Measurements from ENCODE around the gene AMH. TPM values are rescaled to one million over a fixed set of nuclear protein-coding genes. Genes with fewer than 3 reads are reported as not detected.
A peak's percentile ranks its signal among the peaks of the same experiment; 100 is the strongest.

Gene AMH
- total and polyA plus RNA-seq, 4 experiments from 2014 or later: 7.5 to 12.7 TPM; not detected in 2

DNA sequence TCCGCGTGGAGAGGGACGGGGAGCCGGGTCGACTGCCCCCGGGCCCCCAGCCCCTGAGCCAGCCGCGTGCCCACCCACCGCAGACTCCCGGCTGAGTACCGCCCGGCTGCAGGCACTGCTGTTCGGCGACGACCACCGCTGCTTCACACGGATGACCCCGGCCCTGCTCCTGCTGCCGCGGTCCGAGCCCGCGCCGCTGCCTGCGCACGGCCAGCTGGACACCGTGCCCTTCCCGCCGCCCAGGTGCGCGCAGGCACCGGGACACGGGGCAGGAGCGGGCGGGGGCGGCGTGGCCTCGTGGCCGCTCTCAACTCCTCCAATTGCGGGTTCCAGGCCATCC is 1.6 kb downstream of the AMH start:
- CTCF ChIA-PET (ENCODE audit: partially characterized antibody): interaction anchor here (2.5 kb wide), 1 partner anchor 11 kb away, joined by 10 read pairs; no protein-coding TSS in a partner anchor
- Histone ChIP-seq H3K27me3 (ENCODE audit: insufficient read depth, low read length) (peaks cover 4% of the 10 kb centered on the region), H3K36me3 (ENCODE audit: insufficient read depth, low read length) (peaks cover 24% of the 10 kb centered on the region), H3K27ac (ENCODE audit: low read depth, low read length) (no peak overlapping the region), H3K4me1 (ENCODE audit: insufficient read depth, low read length) (peaks cover 31% of the 10 kb centered on the region), H3K4me3 (ENCODE audit: low read length in 2 of 2) (no peak overlapping the region), H3K9me3 (ENCODE audit: control insufficient read depth in 1 of 2, low read length in 2 of 2) (no peaks in the 10 kb centered on the region)
- POLR2A ChIA-PET (ENCODE audit: partially characterized antibody): interaction anchor here (1.0 to 16.7 kb wide), 5 partner anchors 7 to 44 kb away, joined by 3 to 325 read pairs (median 24); partner anchors contain the start of genes PLEKHJ1 and SF3A2
- no peak overlapping the region for H3K4me3 Mint-ChIP-seq
- no peaks in the 10 kb centered on the region for H3K27me3 Mint-ChIP-seq
- H3K9me3 Mint-ChIP-seq: no peaks in the 10 kb centered on the region
- H3K4me1 Mint-ChIP-seq: peaks cover 0 to 8% (median 4%) of the 10 kb centered on the region in 4 donors
- intact Hi-C loops (cut with micrococcal nuclease): no loop called here
- no peak for DNase-seq
- H3K27ac Mint-ChIP-seq: no peak overlapping the region
- H3K36me3 Mint-ChIP-seq: peaks cover 8 to 11% of the 10 kb centered on the region in 2 donors

DNA sequence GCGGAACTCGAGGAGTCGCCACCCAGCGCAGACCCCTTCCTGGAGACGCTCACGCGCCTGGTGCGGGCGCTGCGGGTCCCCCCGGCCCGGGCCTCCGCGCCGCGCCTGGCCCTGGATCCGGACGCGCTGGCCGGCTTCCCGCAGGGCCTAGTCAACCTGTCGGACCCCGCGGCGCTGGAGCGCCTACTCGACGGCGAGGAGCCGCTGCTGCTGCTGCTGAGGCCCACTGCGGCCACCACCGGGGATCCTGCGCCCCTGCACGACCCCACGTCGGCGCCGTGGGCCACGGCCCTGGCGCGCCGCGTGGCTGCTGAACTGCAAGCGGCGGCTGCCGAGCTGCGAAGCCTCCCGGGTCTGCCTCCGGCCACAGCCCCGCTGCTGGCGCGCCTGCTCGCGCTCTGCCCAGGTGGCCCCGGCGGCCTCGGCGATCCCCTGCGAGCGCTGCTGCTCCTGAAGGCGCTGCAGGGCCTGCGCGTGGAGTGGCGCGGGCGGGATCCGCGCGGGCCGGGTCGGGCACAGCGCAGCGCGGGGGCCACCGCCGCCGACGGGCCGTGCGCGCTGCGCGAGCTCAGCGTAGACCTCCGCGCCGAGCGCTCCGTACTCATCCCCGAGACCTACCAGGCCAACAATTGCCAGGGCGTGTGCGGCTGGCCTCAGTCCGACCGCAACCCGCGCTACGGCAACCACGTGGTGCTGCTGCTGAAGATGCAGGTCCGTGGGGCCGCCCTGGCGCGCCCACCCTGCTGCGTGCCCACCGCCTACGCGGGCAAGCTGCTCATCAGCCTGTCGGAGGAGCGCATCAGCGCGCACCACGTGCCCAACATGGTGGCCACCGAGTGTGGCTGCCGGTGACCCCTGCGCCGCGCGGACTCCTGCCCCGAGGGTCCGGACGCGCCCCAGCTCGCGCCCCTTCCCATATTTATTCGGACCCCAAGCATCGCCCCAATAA is 2.3 kb downstream of the AMH start:
- CTCF ChIA-PET (ENCODE audit: partially characterized antibody): interaction anchor here (1.0 to 1.5 kb wide), 3 partner anchors 11 to 21 kb away, joined by 3 to 4 read pairs (median 4); no protein-coding TSS in a partner anchor
- peak overlapping the region; percentile 29 to 52 for H3K4me3 ChIP-seq (ENCODE audit: low read length in 2 of 2)

DNA sequence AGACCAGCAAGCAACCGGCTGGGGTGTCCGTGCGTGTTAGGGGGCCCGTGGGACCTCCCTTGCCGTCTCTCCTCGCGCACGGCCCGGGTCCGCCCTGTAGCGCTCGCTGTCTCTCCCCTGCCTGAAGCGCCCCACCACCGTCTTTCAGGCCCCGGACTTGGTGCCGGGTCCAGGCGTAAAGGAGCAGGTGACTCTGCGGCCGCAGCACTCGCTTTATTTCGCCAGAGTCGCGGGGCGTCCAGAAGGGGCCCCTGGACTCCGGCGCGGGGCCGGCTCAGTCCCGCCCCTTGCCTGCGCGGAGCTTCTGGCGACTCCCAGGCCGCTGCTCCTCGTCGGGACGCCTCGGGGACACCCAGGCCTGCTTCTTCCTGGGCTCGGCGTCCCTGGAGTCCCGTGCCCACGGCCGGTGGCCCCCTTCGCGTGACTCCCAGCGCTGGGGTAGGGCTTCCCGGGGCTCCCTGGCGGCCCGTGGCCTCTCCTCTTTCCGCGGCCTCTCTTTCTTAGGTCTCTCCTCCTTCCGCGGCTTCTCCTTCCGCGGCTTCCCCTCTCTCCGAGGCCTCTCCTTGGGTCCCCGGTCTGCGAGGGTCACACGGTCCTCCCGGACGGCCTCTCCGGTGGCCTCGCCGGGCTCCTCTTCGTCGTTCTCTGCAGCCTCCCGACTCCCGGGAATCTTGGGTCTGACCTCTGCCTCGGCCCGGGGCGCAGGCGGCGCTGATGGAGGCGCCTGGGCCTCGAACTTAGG is 3.1 kb downstream of the AMH start:
- no peaks in the 10 kb centered on the region for H3K9me3 Mint-ChIP-seq
- peak overlapping the region in 2 of 7 donors; percentile 35 to 55 for H3K27ac Mint-ChIP-seq
- peak overlapping the region; percentile 29 to 52 for H3K4me3 ChIP-seq (ENCODE audit: low read length in 2 of 2)
- peaks cover 0 to 16% (median 8%) of the 10 kb centered on the region in 4 donors for H3K4me1 Mint-ChIP-seq
- ChIA-PET CTCF (ENCODE audit: partially characterized antibody) (interaction anchor here (0.7 to 2.9 kb wide), 7 partner anchors 10 to 23 kb away, joined by 3 to 19 read pairs (median 3); no protein-coding TSS in a partner anchor), POLR2A (ENCODE audit: partially characterized antibody) (interaction anchor here (0.5 to 16.7 kb wide), 6 partner anchors 10 to 197 kb away, joined by 3 to 325 read pairs (median 14); partner anchors contain the start of genes PLEKHJ1 and SF3A2)
- peaks cover 4% of the 10 kb centered on the region for H3K27me3 ChIP-seq (ENCODE audit: insufficient read depth, low read length)
- peaks cover 0 to 7% of the 10 kb centered on the region in 2 donors for H3K36me3 Mint-ChIP-seq
- H3K27me3 Mint-ChIP-seq: no peaks in the 10 kb centered on the region
- H3K27ac ChIP-seq (ENCODE audit: low read depth, low read length): no peak overlapping the region
- peaks cover 36% of the 10 kb centered on the region for H3K4me1 ChIP-seq (ENCODE audit: insufficient read depth, low read length)
- intact Hi-C loops (cut with micrococcal nuclease): loop anchor here (2.0 kb wide), 1 partner anchor 17 kb away; no protein-coding TSS in a partner anchor
- DNase-seq: no peak
- H3K36me3 ChIP-seq (ENCODE audit: insufficient read depth, low read length): peaks cover 9% of the 10 kb centered on the region
- peak overlapping the region; percentile 51 to 84 (median 75) for H3K4me3 Mint-ChIP-seq
- no peaks in the 10 kb centered on the region for H3K9me3 ChIP-seq (ENCODE audit: control insufficient read depth in 1 of 2, low read length in 2 of 2)

More for the DNA sequence above, 2.3 kb downstream of the AMH start:
- Mint-ChIP-seq H3K4me3 (peak overlapping the region in 7 of 8 donors; percentile 38 to 73 (median 51)), H3K9me3 (no peaks in the 10 kb centered on the region), H3K27ac (no peak overlapping the region), H3K27me3 (no peaks in the 10 kb centered on the region), H3K4me1 (peaks cover 0 to 11% (median 4%) of the 10 kb centered on the region in 4 donors), H3K36me3 (peaks cover 4 to 9% of the 10 kb centered on the region in 2 donors)
- intact Hi-C loops (cut with micrococcal nuclease): loop anchor here (2.0 kb wide), 1 partner anchor 17 kb away; no protein-coding TSS in a partner anchor
- POLR2A ChIA-PET (ENCODE audit: partially characterized antibody): interaction anchor here (0.5 to 16.7 kb wide), 5 partner anchors 11 to 364 kb away, joined by 3 to 325 read pairs (median 24); partner anchors contain the start of genes PLEKHJ1 and SF3A2
- Histone ChIP-seq H3K27me3 (ENCODE audit: insufficient read depth, low read length) (peaks cover 4% of the 10 kb centered on the region), H3K36me3 (ENCODE audit: insufficient read depth, low read length) (peaks cover 18% of the 10 kb centered on the region), H3K4me1 (ENCODE audit: insufficient read depth, low read length) (peaks cover 31% of the 10 kb centered on the region), H3K9me3 (ENCODE audit: control insufficient read depth in 1 of 2, low read length in 2 of 2) (no peaks in the 10 kb centered on the region), H3K27ac (ENCODE audit: low read depth, low read length) (no peak overlapping the region)
- DNase-seq: peak in 2 of 5 donors; percentile 28 to 31

DNA sequence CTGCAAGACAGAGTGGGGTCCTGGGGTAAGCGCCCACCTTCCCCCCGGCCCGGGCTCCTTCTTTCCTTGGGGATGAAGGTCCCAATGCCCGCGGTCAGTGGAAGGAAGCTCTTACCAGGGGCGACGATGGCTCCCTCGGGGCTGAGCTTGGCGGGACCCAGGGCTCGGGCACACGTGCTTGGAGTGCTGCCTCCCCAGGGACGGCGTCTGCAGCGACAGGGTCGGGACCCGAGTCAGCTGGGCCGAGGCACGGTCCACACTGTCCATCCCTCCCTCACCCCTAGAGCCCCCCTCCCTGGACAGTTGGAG is 3.6 kb downstream of the AMH start:
- H3K36me3 Mint-ChIP-seq: peaks cover 0 to 5% of the 10 kb centered on the region in 2 donors
- peaks cover 5% of the 10 kb centered on the region for H3K36me3 ChIP-seq (ENCODE audit: insufficient read depth, low read length)
- no peaks in the 10 kb centered on the region for H3K27me3 Mint-ChIP-seq
- no peak overlapping the region for H3K27ac ChIP-seq (ENCODE audit: low read depth, low read length)
- no peak for DNase-seq
- CTCF ChIA-PET (ENCODE audit: partially characterized antibody): interaction anchor here (0.7 to 2.9 kb wide), 7 partner anchors 10 to 22 kb away, joined by 3 to 19 read pairs (median 3); no protein-coding TSS in a partner anchor
- no peaks in the 10 kb centered on the region for H3K9me3 ChIP-seq (ENCODE audit: control insufficient read depth in 1 of 2, low read length in 2 of 2)
- H3K9me3 Mint-ChIP-seq: no peaks in the 10 kb centered on the region
- peak overlapping the region; percentile 60 to 84 (median 79) for H3K4me3 Mint-ChIP-seq
- H3K4me1 ChIP-seq (ENCODE audit: insufficient read depth, low read length): peaks cover 42% of the 10 kb centered on the region
- H3K27ac Mint-ChIP-seq: peak overlapping the region in 2 of 7 donors; percentile 35 to 55
- POLR2A ChIA-PET (ENCODE audit: partially characterized antibody): interaction anchor here (1.0 to 16.7 kb wide), 7 partner anchors 9 to 368 kb away, joined by 3 to 325 read pairs (median 5); partner anchors contain the start of genes PLEKHJ1 and SF3A2
- peak overlapping the region in 1 of 2 donors; percentile 52 for H3K4me3 ChIP-seq (ENCODE audit: low read length in 2 of 2)
- intact Hi-C loops (cut with micrococcal nuclease): loop anchor here (1.0 to 2.0 kb wide), 2 partner anchors 16 kb away; partner anchors contain the start of genes PLEKHJ1 and SF3A2
- peaks cover under 1 to 19% (median 10%) of the 10 kb centered on the region in 4 donors for H3K4me1 Mint-ChIP-seq
- peaks cover 4% of the 10 kb centered on the region for H3K27me3 ChIP-seq (ENCODE audit: insufficient read depth, low read length)

DNA sequence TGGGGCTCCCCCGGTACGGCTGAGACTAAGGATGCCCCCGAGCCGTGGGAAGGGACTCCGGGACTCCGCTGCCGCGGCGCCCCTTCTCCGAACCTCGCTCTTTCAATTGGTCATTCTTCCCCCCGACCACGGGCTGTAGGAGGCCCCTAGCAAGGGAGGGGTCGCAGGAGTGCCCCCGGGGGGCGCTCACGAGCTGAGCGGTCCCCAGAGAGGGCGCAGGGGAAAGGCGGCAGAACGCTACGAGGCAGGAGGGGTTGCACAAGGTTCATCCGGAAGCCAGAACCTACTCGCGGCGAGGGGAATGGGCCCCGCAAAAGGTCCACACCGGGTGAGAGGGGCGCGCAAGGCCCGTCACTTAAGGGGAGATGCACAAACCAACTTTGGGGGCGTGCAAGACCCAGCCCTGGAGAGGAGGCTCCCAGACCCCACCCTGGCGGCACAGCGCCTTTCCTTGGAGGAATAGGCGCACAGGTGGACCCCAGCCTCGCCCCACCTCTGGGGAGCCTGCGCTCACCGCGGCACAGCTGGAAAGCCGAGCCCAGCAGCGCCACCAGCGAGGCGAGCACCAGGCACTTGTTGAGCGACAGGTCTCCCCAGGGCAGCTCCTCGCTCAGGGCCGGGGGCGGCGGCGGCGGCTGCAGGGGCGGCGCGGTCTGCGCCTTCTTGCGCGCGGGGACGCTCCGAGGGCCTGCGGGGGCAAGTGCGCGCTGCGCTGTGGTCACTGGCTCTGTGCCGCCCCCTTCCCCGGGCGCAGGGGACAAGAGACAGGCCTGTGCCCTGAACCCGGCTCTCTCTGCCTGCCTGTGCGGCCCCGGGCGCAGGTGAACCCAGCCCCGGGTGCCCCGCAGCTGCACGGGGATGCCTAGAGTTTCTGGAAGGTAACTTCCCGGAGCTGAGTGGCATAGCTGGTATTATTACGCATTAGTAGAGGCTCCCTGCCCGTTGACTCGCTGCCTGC is 4.3 kb downstream of the AMH start:
- Mint-ChIP-seq H3K4me3 (peak overlapping the region; percentile 63 to 84 (median 79)), H3K27me3 (no peaks in the 10 kb centered on the region), H3K27ac (peak overlapping the region in 5 of 7 donors; percentile 23 to 68 (median 43)), H3K36me3 (peaks cover 0 to 4% of the 10 kb centered on the region in 2 donors), H3K9me3 (no peaks in the 10 kb centered on the region), H3K4me1 (peaks cover 5 to 25% (median 15%) of the 10 kb centered on the region in 4 donors)
- CTCF ChIA-PET (ENCODE audit: partially characterized antibody): interaction anchor here (0.5 to 2.9 kb wide), 8 partner anchors 9 to 137 kb away, joined by 3 to 19 read pairs (median 3); no protein-coding TSS in a partner anchor
- DNase-seq: peak; percentile 55 to 61 (median 57)
- Histone ChIP-seq H3K27ac (ENCODE audit: low read depth, low read length) (no peak overlapping the region), H3K9me3 (ENCODE audit: control insufficient read depth in 1 of 2, low read length in 2 of 2) (no peaks in the 10 kb centered on the region), H3K36me3 (ENCODE audit: insufficient read depth, low read length) (peaks cover 4% of the 10 kb centered on the region), H3K27me3 (ENCODE audit: insufficient read depth, low read length) (peaks cover 4% of the 10 kb centered on the region), H3K4me1 (ENCODE audit: insufficient read depth, low read length) (peaks cover 47% of the 10 kb centered on the region), H3K4me3 (ENCODE audit: low read length in 2 of 2) (peak overlapping the region in 1 of 2 donors; percentile 52)
- intact Hi-C loops (cut with micrococcal nuclease): loop anchor here (1.0 to 2.0 kb wide), 2 partner anchors 15 to 17 kb away; partner anchors contain the start of genes PLEKHJ1 and SF3A2
- POLR2A ChIA-PET (ENCODE audit: partially characterized antibody): interaction anchor here (1.0 to 16.7 kb wide), 8 partner anchors 9 to 367 kb away, joined by 3 to 325 read pairs (median 5); partner anchors contain the start of genes PLEKHJ1 and SF3A2

Data from CD4-positive, alpha-beta memory T cell (primary cell).